CD14-positive monocyte (primary cell): ENCODE measurements around the gene SLIT3. TPM values are rescaled to one million over a fixed set of nuclear protein-coding genes. Genes with fewer than 3 reads are reported as not detected.

Experiments
- DNase-seq, 3 donors: peaks; one replicate each; pipeline ENCODE4 v3.0.0-alpha.2; 2011 to 2022
- H2AFZ ChIP-seq: 2 replicates; pipeline ENCODE4 v1.6.0; 2012; ENCODE audit warnings: mild to moderate bottlenecking, low read depth, low read length, inconsistent platforms; ENCODE audit not compliant: insufficient read depth, poor library complexity, severe bottlenecking
- H3K27ac ChIP-seq, 2 donors: 1 replicate in 1 of 2; 2 replicates in 1 of 2; pipeline ENCODE4 v1.5.1; 2012 to 2013; ENCODE audit warnings: low read length in 2 of 2, control low read depth in 1 of 2, inconsistent platforms in 1 of 2, low read depth in 1 of 2, mild to moderate bottlenecking in 1 of 2
- H3K27me3 ChIP-seq, 2 donors: one replicate each; pipeline versions ENCODE4 v1.6.0 to v1.6.1; 2011 to 2013; ENCODE audit warnings: low read length in 2 of 2; ENCODE audit not compliant: control insufficient read depth in 2 of 2, insufficient read depth in 2 of 2
- H3K36me3 ChIP-seq, 2 donors: replicated peaks in 1 of 2; 1 replicate in 1 of 2; 2 replicates in 1 of 2; pipeline versions ENCODE4 v1.5.1 to v1.6.1; 2012 to 2013; ENCODE audit warnings: low read length in 2 of 2, control low read depth in 1 of 2, inconsistent platforms in 1 of 2, mild to moderate bottlenecking in 1 of 2; ENCODE audit not compliant: insufficient read depth in 2 of 2, control insufficient read depth in 1 of 2
- H3K4me1 ChIP-seq, 2 donors: 1 replicate in 1 of 2; 2 replicates in 1 of 2; pipeline versions ENCODE4 v1.5.1 to v1.6.1; 2012 to 2013; ENCODE audit warnings: low read length in 2 of 2, control low read depth in 1 of 2, inconsistent platforms in 1 of 2, mild to moderate bottlenecking in 1 of 2, moderate library complexity in 1 of 2; ENCODE audit not compliant: insufficient read depth in 2 of 2, control insufficient read depth in 1 of 2
- H3K4me2 ChIP-seq: replicated peaks from 2 replicates; pipeline ENCODE3; 2012; ENCODE audit warnings: low read length, moderate library complexity, mild to moderate bottlenecking; ENCODE audit not compliant: poor library complexity, severe bottlenecking; ENCODE audit errors: extremely low read depth
- H3K4me3 ChIP-seq, 3 experiments: fragments of 200-600 bp in 1 of 3; sonication (generic) in 1 of 3; replicated peaks in 1 of 3; 1 replicate in 2 of 3; 2 replicates in 1 of 3; pipeline ENCODE4 v1.5.1; 2011 to 2013; ENCODE audit warnings: low read length in 3 of 3, mild to moderate bottlenecking in 3 of 3, control low read depth in 2 of 3, low read depth in 2 of 3, inconsistent platforms in 1 of 3, moderate library complexity in 1 of 3
- H3K79me2 ChIP-seq: 2 replicates; pipeline ENCODE4 v1.6.0; 2012; ENCODE audit warnings: mild to moderate bottlenecking, control low read depth, inconsistent platforms, low read length, moderate library complexity; ENCODE audit not compliant: insufficient read depth
- H3K9ac ChIP-seq: 2 replicates; pipeline ENCODE4 v1.6.0; 2017; ENCODE audit warnings: low read length, mild to moderate bottlenecking; ENCODE audit not compliant: insufficient read depth, poor library complexity, severe bottlenecking
- H3K9me3 ChIP-seq, 2 donors: replicated peaks in 1 of 2; 1 replicate in 1 of 2; 2 replicates in 1 of 2; pipeline versions ENCODE4 v1.5.1 to v1.6.1; 2012 to 2013; ENCODE audit warnings: low read length in 2 of 2, control low read depth in 1 of 2; ENCODE audit not compliant: control insufficient read depth in 1 of 2, insufficient read depth in 1 of 2
- H4K20me1 ChIP-seq: 2 replicates; pipeline ENCODE4 v1.6.0; 2012; ENCODE audit warnings: mild to moderate bottlenecking, low read length, control low read depth, moderate library complexity; ENCODE audit not compliant: insufficient read depth
- H3K27ac Mint-ChIP-seq, 7 donors: one replicate each; pipeline ENCODE4 v1.8.0; 2020; ENCODE audit warnings: mild to moderate bottlenecking in 7 of 7, mixed read lengths in 7 of 7, moderate library complexity in 6 of 7, inconsistent platforms in 2 of 7
- H3K27me3 Mint-ChIP-seq, 3 donors: one replicate each; pipeline ENCODE4 v1.8.0; 2021 to 2022; ENCODE audit warnings: low read depth in 3 of 3, mild to moderate bottlenecking in 3 of 3, mixed read lengths in 3 of 3, moderate library complexity in 3 of 3, inconsistent platforms in 1 of 3
- H3K36me3 Mint-ChIP-seq, 2 donors: one replicate each; pipeline ENCODE4 v1.8.0; 2020; ENCODE audit warnings: mixed read lengths in 2 of 2, inconsistent platforms in 1 of 2, mild to moderate bottlenecking in 1 of 2
- H3K4me1 Mint-ChIP-seq: one replicate; pipeline ENCODE4 v1.8.0; 2020; ENCODE audit warnings: mild to moderate bottlenecking, mixed read lengths
- H3K4me3 Mint-ChIP-seq, 2 donors: one replicate each; pipeline ENCODE4 v1.8.0; 2020; ENCODE audit warnings: mild to moderate bottlenecking in 2 of 2, mixed read lengths in 2 of 2, moderate library complexity in 1 of 2
- H3K9me3 Mint-ChIP-seq, 7 donors: one replicate each; pipeline ENCODE4 v1.8.0; 2020 to 2022; ENCODE audit warnings: mixed read lengths in 7 of 7, mild to moderate bottlenecking in 6 of 7, moderate library complexity in 6 of 7, inconsistent platforms in 2 of 7
- CTCF ChIP-seq: fragments of 200-600 bp; IDR thresholded peaks from one replicate; pipeline ENCODE4 v1.8.0; 2022; ENCODE audit warnings: antibody characterized with exemption, mild to moderate bottlenecking
- WGBS: methylation state at CpG from one replicate; pipeline ENCODE4 v1.1.5; 2013; ENCODE audit warnings: missing lambda C conversion rate; ENCODE audit not compliant: insufficient coverage; 5-methylcytosine and 5-hydroxymethylcytosine counted together
- intact Hi-C, 2 donors: fragments of 100-400 bp; cut with micrococcal nuclease; formaldehyde crosslinking; loops; one replicate each; pipeline versions ENCODE4 v1.15.0 to v1.15.1; 2023
- polyA plus RNA-seq, 3 donors: library from polyadenylated mRNA; depleted of rRNA in 1 of 3; unstranded in 2 of 3; stranded (reverse) in 1 of 3; fragments of 300-500 nt in 2 of 3; fragments of >200 nt in 1 of 3; fragmentation: Illumina TruSeq in 2 of 3; gene quantifications; 1 replicate in 2 of 3; 2 replicates in 1 of 3; pipeline ENCODE4 v1.2.3, GENCODE V29; 2012 to 2021

SLIT3 gene
- polyA plus RNA-seq, 3 donors = not detected

GRCh38 chr5:169183576-169183975, 117.4 kb downstream of the SLIT3 start:
- no peak for TF ChIP-seq CTCF
- Mint-ChIP-seq H3K27me3 (peaks cover 0 to 4% (median 0%) of the 10 kb centered on the region in 3 donors), H3K4me1 (no peaks in the 10 kb centered on the region), H3K36me3 (no peaks in the 10 kb centered on the region), H3K4me3 (no peak overlapping the region), H3K9me3 (peaks cover 0 to 2% (median 0%) of the 10 kb centered on the region in 7 donors), H3K27ac (no peak overlapping the region)
- intact Hi-C loops = no loop called here
- H3K4me2 ChIP-seq = no peak overlapping the region
- no peak overlapping the region for H2AFZ ChIP-seq
- H3K4me1 ChIP-seq = no peaks in the 10 kb centered on the region
- no peak overlapping the region for H3K27ac ChIP-seq
- no peaks in the 10 kb centered on the region for H3K9me3 ChIP-seq
- H3K4me3 ChIP-seq = no peak overlapping the region
- H3K79me2 ChIP-seq = no peaks in the 10 kb centered on the region
- H3K27me3 ChIP-seq = no peaks in the 10 kb centered on the region
- H3K36me3 ChIP-seq = no peaks in the 10 kb centered on the region
- no peaks in the 10 kb centered on the region for H4K20me1 ChIP-seq
- H3K9ac ChIP-seq = no peak overlapping the region
- DNase-seq = no peak

- H3K36me3 ChIP-seq = no peaks in the 10 kb centered on the region
- H3K4me1 ChIP-seq = no peaks in the 10 kb centered on the region
- H2AFZ ChIP-seq = no peak overlapping the region
- DNase-seq = no peak
- no peaks in the 10 kb centered on the region for H4K20me1 ChIP-seq
- no peak overlapping the region for H3K4me3 ChIP-seq
- no peak overlapping the region for H3K4me3 Mint-ChIP-seq
- no CpG with 5 or more reads among the region's 4 CpGs for WGBS
- no peaks in the 10 kb centered on the region for H3K27me3 ChIP-seq
- no peak overlapping the region for H3K27ac Mint-ChIP-seq
- H3K9ac ChIP-seq = no peak overlapping the region
- intact Hi-C loops = no loop called here
- no peaks in the 10 kb centered on the region for H3K79me2 ChIP-seq
- H3K27ac ChIP-seq = no peak overlapping the region
- H3K36me3 Mint-ChIP-seq = no peaks in the 10 kb centered on the region
- H3K9me3 ChIP-seq = no peaks in the 10 kb centered on the region
- H3K27me3 Mint-ChIP-seq = peaks cover 0 to 4% (median 0%) of the 10 kb centered on the region in 3 donors
- no peak overlapping the region for H3K4me2 ChIP-seq
- no peak for TF ChIP-seq CTCF
- no peaks in the 10 kb centered on the region for H3K4me1 Mint-ChIP-seq
- peaks cover 0 to under 1% (median 0%) of the 10 kb centered on the region in 7 donors for H3K9me3 Mint-ChIP-seq
Observed at GRCh38 chr5:169182797-169183196, 118.1 kb downstream of the SLIT3 start.
